Measurements from ENCODE around the gene PRKAG2. TPM values are rescaled to one million over a fixed set of nuclear protein-coding genes. Genes with fewer than 3 reads are reported as not detected.

PRKAG2 gene
- total and polyA plus RNA-seq, 4 donors: 3.6 to 25.1 (median 16.8) TPM

DNA sequence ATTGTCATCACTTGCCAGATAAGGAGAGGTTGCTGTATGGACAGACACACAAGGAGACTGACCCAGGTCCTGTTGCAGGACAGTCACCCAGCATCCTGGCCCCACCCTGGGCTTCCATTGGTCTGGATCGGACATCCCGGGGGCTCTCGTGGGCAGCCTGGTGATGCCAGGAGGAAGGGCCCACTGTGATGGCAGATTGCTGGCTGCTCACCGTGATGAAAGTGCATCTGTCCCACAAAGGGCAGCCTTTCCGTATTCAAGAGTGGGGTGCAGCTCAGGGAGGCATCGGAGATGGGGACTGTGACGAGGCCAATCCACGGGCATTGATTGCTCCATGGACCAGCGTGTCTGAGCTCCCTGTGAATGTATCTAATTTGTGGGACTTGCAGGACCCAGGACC lies 41.3 kb downstream of the PRKAG2 start (continued):
- TF ChIP-seq, protein P1, sequence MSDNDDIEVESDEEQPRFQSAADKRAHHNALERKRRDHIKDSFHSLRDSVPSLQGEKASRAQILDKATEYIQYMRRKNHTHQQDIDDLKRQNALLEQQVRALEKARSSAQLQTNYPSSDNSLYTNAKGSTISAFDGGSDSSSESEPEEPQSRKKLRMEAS (IDR thresholded peaks at IDR 0.05): no peak
- TF ChIP-seq YY1 (IDR thresholded peaks at IDR 0.05): no peak
- no peak for TF ChIP-seq EGR1 (IDR thresholded peaks at IDR 0.05; ENCODE audit: low read depth in 2 of 2)
- no peak for TF ChIP-seq NR2F2 (IDR thresholded peaks at IDR 0.05)
- TF ChIP-seq, protein P2, sequence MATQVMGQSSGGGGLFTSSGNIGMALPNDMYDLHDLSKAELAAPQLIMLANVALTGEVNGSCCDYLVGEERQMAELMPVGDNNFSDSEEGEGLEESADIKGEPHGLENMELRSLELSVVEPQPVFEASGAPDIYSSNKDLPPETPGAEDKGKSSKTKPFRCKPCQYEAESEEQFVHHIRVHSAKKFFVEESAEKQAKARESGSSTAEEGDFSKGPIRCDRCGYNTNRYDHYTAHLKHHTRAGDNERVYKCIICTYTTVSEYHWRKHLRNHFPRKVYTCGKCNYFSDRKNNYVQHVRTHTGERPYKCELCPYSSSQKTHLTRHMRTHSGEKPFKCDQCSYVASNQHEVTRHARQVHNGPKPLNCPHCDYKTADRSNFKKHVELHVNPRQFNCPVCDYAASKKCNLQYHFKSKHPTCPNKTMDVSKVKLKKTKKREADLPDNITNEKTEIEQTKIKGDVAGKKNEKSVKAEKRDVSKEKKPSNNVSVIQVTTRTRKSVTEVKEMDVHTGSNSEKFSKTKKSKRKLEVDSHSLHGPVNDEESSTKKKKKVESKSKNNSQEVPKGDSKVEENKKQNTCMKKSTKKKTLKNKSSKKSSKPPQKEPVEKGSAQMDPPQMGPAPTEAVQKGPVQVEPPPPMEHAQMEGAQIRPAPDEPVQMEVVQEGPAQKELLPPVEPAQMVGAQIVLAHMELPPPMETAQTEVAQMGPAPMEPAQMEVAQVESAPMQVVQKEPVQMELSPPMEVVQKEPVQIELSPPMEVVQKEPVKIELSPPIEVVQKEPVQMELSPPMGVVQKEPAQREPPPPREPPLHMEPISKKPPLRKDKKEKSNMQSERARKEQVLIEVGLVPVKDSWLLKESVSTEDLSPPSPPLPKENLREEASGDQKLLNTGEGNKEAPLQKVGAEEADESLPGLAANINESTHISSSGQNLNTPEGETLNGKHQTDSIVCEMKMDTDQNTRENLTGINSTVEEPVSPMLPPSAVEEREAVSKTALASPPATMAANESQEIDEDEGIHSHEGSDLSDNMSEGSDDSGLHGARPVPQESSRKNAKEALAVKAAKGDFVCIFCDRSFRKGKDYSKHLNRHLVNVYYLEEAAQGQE (IDR thresholded peaks at IDR 0.05): no peak

DNA sequence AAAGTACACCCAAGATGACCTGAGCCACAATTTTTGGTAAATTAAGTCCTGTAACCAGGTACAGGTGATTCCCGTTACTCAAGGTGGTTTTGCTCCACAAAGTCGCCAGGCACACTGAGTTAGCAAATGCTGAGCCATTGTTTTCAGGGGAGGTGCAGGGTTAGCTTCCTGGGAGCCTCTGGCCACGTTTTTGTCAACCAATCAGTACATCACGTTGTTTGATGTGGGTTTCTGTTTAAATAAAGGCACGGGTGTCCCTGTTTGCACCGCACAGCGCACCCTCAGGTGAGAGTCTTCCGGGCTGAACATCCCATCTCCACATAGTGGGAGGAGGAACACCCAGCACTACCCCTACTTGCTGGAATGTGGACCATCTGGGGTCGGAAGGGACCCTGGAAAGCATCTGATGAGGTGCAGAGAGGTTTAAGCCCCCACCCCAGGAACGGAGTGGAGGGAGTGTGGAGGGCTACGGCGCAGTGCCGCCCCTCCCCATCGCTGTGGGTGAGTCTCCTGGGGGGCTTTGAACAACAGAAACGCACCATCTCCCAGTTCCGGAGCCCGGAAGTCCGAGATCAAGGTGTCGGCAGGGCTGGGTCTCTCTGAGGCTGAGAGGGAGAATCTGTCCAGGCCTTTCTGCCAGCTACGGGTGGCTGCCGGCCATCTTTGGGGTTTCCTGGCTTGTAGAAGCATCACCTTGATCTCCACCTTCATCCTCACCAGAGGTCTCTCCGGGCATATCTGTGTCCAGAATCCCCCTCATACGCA lies 42.5 kb downstream of the PRKAG2 start:
- no peaks in the 10 kb centered on the region for H3K27me3 ChIP-seq (ENCODE audit: control insufficient read depth in 4 of 4, insufficient read depth in 4 of 4, low read length in 3 of 4)

DNA sequence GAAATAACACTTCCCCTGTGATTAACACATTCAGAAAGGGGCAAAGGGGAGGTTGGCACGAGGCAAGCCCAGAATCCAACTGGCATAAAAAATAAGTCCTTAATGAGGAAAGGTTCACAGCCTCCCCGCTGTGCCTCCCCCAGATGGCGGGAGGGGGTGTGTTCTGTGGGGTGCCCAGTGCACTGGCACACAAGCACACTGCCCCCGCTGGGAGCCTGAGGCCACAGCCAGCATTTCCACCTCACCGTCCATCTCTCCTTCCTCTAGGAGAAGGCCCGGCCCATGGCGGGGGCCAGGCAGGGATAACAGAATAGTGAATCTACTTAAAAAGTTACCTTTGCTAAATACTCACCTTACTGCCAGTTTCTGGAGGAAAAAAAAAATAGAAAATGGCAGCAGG lies 43.2 kb downstream of the PRKAG2 start:
- 85% methylated on average over 7 of the region's 7 CpGs for whole genome bisulfite sequencing
- peaks cover 0 to 9% (median 1%) of the 10 kb centered on the region in 4 donors for H3K36me3 ChIP-seq (ENCODE audit: control insufficient read depth in 4 of 4, insufficient read depth in 3 of 4, low read depth in 1 of 4, low read length in 3 of 4)
- no peak for DNase-seq (ENCODE audit: low spot score)
- TF ChIP-seq FOXA2 (IDR thresholded peaks at IDR 0.05): no peak
- no peak for TF ChIP-seq SP1 (IDR thresholded peaks at IDR 0.05)
- TF ChIP-seq EGR1 (IDR thresholded peaks at IDR 0.05; ENCODE audit: low read depth in 2 of 2): no peak
- no peak for TF ChIP-seq FOXA1 (IDR thresholded peaks at IDR 0.05)
- TF ChIP-seq GABPA (IDR thresholded peaks at IDR 0.05 in 1 of 2, conservative IDR thresholded peaks at IDR 0.05 in 1 of 2): no peak
- TF ChIP-seq RXRA (IDR thresholded peaks at IDR 0.05): no peak
- TF ChIP-seq HNF4G (IDR thresholded peaks at IDR 0.05): no peak
- TF ChIP-seq, protein P3, sequence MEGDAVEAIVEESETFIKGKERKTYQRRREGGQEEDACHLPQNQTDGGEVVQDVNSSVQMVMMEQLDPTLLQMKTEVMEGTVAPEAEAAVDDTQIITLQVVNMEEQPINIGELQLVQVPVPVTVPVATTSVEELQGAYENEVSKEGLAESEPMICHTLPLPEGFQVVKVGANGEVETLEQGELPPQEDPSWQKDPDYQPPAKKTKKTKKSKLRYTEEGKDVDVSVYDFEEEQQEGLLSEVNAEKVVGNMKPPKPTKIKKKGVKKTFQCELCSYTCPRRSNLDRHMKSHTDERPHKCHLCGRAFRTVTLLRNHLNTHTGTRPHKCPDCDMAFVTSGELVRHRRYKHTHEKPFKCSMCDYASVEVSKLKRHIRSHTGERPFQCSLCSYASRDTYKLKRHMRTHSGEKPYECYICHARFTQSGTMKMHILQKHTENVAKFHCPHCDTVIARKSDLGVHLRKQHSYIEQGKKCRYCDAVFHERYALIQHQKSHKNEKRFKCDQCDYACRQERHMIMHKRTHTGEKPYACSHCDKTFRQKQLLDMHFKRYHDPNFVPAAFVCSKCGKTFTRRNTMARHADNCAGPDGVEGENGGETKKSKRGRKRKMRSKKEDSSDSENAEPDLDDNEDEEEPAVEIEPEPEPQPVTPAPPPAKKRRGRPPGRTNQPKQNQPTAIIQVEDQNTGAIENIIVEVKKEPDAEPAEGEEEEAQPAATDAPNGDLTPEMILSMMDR (IDR thresholded peaks at IDR 0.05; ENCODE audit: low read depth, low read length, missing input control): no peak
- no peak for TF ChIP-seq RAD21 (IDR thresholded peaks at IDR 0.05)
- TF ChIP-seq, protein P2 (IDR thresholded peaks at IDR 0.05): no peak

More for the DNA sequence above, 42.5 kb downstream of the PRKAG2 start:
- Histone ChIP-seq H3K4me1 (ENCODE audit: control insufficient read depth in 4 of 4, insufficient read depth in 4 of 4, low read length in 3 of 4) (peaks cover 0 to 6% (median 2%) of the 10 kb centered on the region in 4 donors), H3K9me3 (ENCODE audit: control insufficient read depth in 4 of 4, low read length in 3 of 4) (no peaks in the 10 kb centered on the region), H3K4me3 (ENCODE audit: low read depth in 1 of 3, low read length in 3 of 3) (no peak overlapping the region), H3K9ac (ENCODE audit: low read depth in 1 of 2, low read length in 2 of 2) (no peak overlapping the region), H3K36me3 (ENCODE audit: control insufficient read depth in 4 of 4, insufficient read depth in 3 of 4, low read depth in 1 of 4, low read length in 3 of 4) (peaks cover 0 to 9% (median 1%) of the 10 kb centered on the region in 4 donors), H3K27ac (ENCODE audit: low read depth in 1 of 2, low read length in 2 of 2) (no peak overlapping the region)
- 88% methylated on average over 23 of the region's 23 CpGs for WGBS
- DNase-seq (ENCODE audit: low spot score): no peak
- no peak for TF ChIP-seq JUND (IDR thresholded peaks at IDR 0.05)
- TF ChIP-seq SP1 (IDR thresholded peaks at IDR 0.05): no peak
- TF ChIP-seq GABPA (IDR thresholded peaks at IDR 0.05 in 1 of 2, conservative IDR thresholded peaks at IDR 0.05 in 1 of 2): no peak
- TF ChIP-seq EGR1 (IDR thresholded peaks at IDR 0.05; ENCODE audit: low read depth in 2 of 2): no peak
- TF ChIP-seq, protein P4, sequence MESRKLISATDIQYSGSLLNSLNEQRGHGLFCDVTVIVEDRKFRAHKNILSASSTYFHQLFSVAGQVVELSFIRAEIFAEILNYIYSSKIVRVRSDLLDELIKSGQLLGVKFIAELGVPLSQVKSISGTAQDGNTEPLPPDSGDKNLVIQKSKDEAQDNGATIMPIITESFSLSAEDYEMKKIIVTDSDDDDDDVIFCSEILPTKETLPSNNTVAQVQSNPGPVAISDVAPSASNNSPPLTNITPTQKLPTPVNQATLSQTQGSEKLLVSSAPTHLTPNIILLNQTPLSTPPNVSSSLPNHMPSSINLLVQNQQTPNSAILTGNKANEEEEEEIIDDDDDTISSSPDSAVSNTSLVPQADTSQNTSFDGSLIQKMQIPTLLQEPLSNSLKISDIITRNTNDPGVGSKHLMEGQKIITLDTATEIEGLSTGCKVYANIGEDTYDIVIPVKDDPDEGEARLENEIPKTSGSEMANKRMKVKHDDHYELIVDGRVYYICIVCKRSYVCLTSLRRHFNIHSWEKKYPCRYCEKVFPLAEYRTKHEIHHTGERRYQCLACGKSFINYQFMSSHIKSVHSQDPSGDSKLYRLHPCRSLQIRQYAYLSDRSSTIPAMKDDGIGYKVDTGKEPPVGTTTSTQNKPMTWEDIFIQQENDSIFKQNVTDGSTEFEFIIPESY (IDR thresholded peaks at IDR 0.05): no peak

More for the DNA sequence above, 43.2 kb downstream of the PRKAG2 start:
- no peak overlapping the region for H3K4me3 ChIP-seq (ENCODE audit: low read depth in 1 of 3, low read length in 3 of 3)
- no peaks in the 10 kb centered on the region for H3K27me3 ChIP-seq (ENCODE audit: control insufficient read depth in 4 of 4, insufficient read depth in 4 of 4, low read length in 3 of 4)
- peaks cover 0 to 5% (median 1%) of the 10 kb centered on the region in 4 donors for H3K4me1 ChIP-seq (ENCODE audit: control insufficient read depth in 4 of 4, insufficient read depth in 4 of 4, low read length in 3 of 4)
- no peak overlapping the region for H3K9ac ChIP-seq (ENCODE audit: low read depth in 1 of 2, low read length in 2 of 2)
- no peak overlapping the region for H3K27ac ChIP-seq (ENCODE audit: low read depth in 1 of 2, low read length in 2 of 2)
- no peaks in the 10 kb centered on the region for H3K9me3 ChIP-seq (ENCODE audit: control insufficient read depth in 4 of 4, low read length in 3 of 4)
